HEK293 (cell line): ENCODE measurements around the gene BTBD16.

Experiments used
- CTCF ChIA-PET: fragments of 350-600 bp; formaldehyde crosslinking; extraction: SDS; loops from one replicate; lab custom pipeline; 2021; ENCODE audit warnings: antibody characterized with exemption; lab: Yijun Ruan, JAX
- POLR2A ChIA-PET: fragments of 300-600 bp; formaldehyde crosslinking; extraction: SDS; loops from one replicate; lab custom pipeline; 2020; ENCODE audit warnings: antibody characterized with exemption, inconsistent platforms; lab: Yijun Ruan, JAX
- H3K27ac ChIP-seq: fragments of 200-500 bp; sonication (Bioruptor generic); 2 replicates; pipeline ENCODE4 v1.5.1; 2014; ENCODE audit warnings: low read depth, low read length, control low read depth, inconsistent platforms; ENCODE audit errors: extremely low read depth
- H3K36me3 ChIP-seq, 2 experiments: fragments of 200-500 bp in 1 of 2; sonication (Bioruptor generic) in 1 of 2; 1 replicate in 1 of 2; 2 replicates in 1 of 2; pipeline ENCODE4 v1.5.1; 2014 to 2017; ENCODE audit warnings: inconsistent platforms in 2 of 2, low read length in 2 of 2; ENCODE audit not compliant: control insufficient read depth in 2 of 2, insufficient read depth in 1 of 2
- H3K4me1 ChIP-seq: fragments of 200-500 bp; sonication (Bioruptor generic); 2 replicates; pipeline ENCODE4 v1.5.1; 2014; ENCODE audit warnings: mild to moderate bottlenecking, low read length, inconsistent platforms; ENCODE audit not compliant: control insufficient read depth, insufficient read depth
- H3K4me3 ChIP-seq: 2 replicates; pipeline ENCODE4 v1.5.1; 2011; ENCODE audit warnings: low read depth, mild to moderate bottlenecking, control low read depth, low read length, moderate library complexity
- H3K9me3 ChIP-seq: fragments of 200-500 bp; sonication (Bioruptor generic); 2 replicates; pipeline ENCODE4 v1.5.1; 2014; ENCODE audit warnings: low read depth, low read length, inconsistent platforms; ENCODE audit not compliant: control insufficient read depth, insufficient read depth
- GFI1B ChIP-seq: fragments of 450-650 bp; formaldehyde crosslinking; IDR thresholded peaks from 2 replicates; pipeline ENCODE4 v1.5.1; 2016; ENCODE audit warnings: missing biosample characterization, missing genetic modification characterization
- MYNN ChIP-seq: fragments of 450-650 bp; formaldehyde crosslinking; IDR thresholded peaks from 2 replicates; pipeline ENCODE4 v1.5.1; 2016; ENCODE audit warnings: missing biosample characterization, missing genetic modification characterization, borderline replicate concordance
- PRDM6 ChIP-seq: fragments of 450-650 bp; formaldehyde crosslinking; IDR thresholded peaks from 2 replicates; pipeline ENCODE4 v1.5.1; 2017; ENCODE audit warnings: missing biosample characterization, missing genetic modification characterization
- ZBTB44 ChIP-seq: fragments of 450-650 bp; IDR thresholded peaks from 2 replicates; pipeline ENCODE4 v1.5.1; 2018; ENCODE audit warnings: missing biosample characterization, mild to moderate bottlenecking, missing genetic modification characterization
- ZNF112 ChIP-seq: fragments of 450-650 bp; formaldehyde crosslinking; IDR thresholded peaks from 2 replicates; pipeline ENCODE4 v1.5.0; 2017; ENCODE audit warnings: missing biosample characterization, missing genetic modification characterization
- ZNF184 ChIP-seq: fragments of 450-650 bp; IDR thresholded peaks from 2 replicates; pipeline ENCODE4 v1.5.1; 2018; ENCODE audit warnings: missing biosample characterization, mild to moderate bottlenecking, missing genetic modification characterization
- ZNF239 ChIP-seq: fragments of 450-650 bp; formaldehyde crosslinking; IDR thresholded peaks from 2 replicates; pipeline ENCODE4 v1.5.1; 2016; ENCODE audit warnings: missing biosample characterization, missing genetic modification characterization
- ZNF585B ChIP-seq: fragments of 450-650 bp; formaldehyde crosslinking; IDR thresholded peaks from 2 replicates; pipeline ENCODE4 v1.5.1; 2016; ENCODE audit warnings: missing biosample characterization, missing genetic modification characterization
- ZNF654 ChIP-seq: fragments of 450-650 bp; formaldehyde crosslinking; IDR thresholded peaks from 2 replicates; pipeline ENCODE4 v1.5.1; 2016; ENCODE audit warnings: low read depth, missing biosample characterization, missing genetic modification characterization
- ZNF664 ChIP-seq: fragments of 450-650 bp; formaldehyde crosslinking; IDR thresholded peaks from 2 replicates; pipeline ENCODE4 v1.5.1; 2016; ENCODE audit warnings: missing biosample characterization, missing genetic modification characterization
- ZNF670 ChIP-seq: fragments of 450-650 bp; formaldehyde crosslinking; IDR thresholded peaks from 2 replicates; pipeline ENCODE4 v1.5.1; 2016; ENCODE audit warnings: missing biosample characterization, missing genetic modification characterization, low read depth
- ZNF692 ChIP-seq: fragments of 450-650 bp; formaldehyde crosslinking; IDR thresholded peaks from 2 replicates; pipeline ENCODE4 v1.5.1; 2016; ENCODE audit warnings: missing biosample characterization, missing genetic modification characterization
- ZSCAN30 ChIP-seq: fragments of 450-650 bp; IDR thresholded peaks from 2 replicates; pipeline ENCODE4 v1.5.1; 2018; ENCODE audit warnings: missing biosample characterization, mild to moderate bottlenecking, missing genetic modification characterization, moderate library complexity
- TF ChIP-seq, protein P1 (sequence below): fragments of 450-650 bp; formaldehyde crosslinking; IDR thresholded peaks from 2 replicates; pipeline ENCODE4 v1.5.1; 2016; ENCODE audit warnings: missing biosample characterization, missing genetic modification characterization

Gene BTBD16

GRCh38 chr10:122342293-122343134 is 71.4 kb downstream of the BTBD16 start:
- H3K9me3 ChIP-seq, result no peaks in the 10 kb centered on the region
- CTCF ChIA-PET, result interaction anchor here (0.6 to 5.1 kb wide), 24 partner anchors 9 to 348 kb away, joined by 3 to 60 read pairs (median 4); no protein-coding TSS in a partner anchor
- TF ChIP-seq ZNF670 (tag by site-specific recombination) (no peak), PRDM6 (tag by site-specific recombination) (0 out of 2 replicates have a peak, but pooled peaks have one; percentile 12), ZNF184 (no peak), ZNF664 (tag by site-specific recombination) (no peak), ZNF112 (tag by site-specific recombination) (no peak), GFI1B (tag by site-specific recombination) (no peak), ZNF654 (tag by site-specific recombination) (peak; percentile 66)
- TF ChIP-seq, protein P1, sequence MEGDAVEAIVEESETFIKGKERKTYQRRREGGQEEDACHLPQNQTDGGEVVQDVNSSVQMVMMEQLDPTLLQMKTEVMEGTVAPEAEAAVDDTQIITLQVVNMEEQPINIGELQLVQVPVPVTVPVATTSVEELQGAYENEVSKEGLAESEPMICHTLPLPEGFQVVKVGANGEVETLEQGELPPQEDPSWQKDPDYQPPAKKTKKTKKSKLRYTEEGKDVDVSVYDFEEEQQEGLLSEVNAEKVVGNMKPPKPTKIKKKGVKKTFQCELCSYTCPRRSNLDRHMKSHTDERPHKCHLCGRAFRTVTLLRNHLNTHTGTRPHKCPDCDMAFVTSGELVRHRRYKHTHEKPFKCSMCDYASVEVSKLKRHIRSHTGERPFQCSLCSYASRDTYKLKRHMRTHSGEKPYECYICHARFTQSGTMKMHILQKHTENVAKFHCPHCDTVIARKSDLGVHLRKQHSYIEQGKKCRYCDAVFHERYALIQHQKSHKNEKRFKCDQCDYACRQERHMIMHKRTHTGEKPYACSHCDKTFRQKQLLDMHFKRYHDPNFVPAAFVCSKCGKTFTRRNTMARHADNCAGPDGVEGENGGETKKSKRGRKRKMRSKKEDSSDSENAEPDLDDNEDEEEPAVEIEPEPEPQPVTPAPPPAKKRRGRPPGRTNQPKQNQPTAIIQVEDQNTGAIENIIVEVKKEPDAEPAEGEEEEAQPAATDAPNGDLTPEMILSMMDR, result peak; percentile 47; the same call in 1 of the 2 replicates
- TF ChIP-seq, all 188 proteins: peak for 3
- Histone ChIP-seq H3K4me1 (no peaks in the 10 kb centered on the region), H3K4me3 (no peak overlapping the region), H3K27ac (no peak overlapping the region), H3K36me3 (no peaks in the 10 kb centered on the region)
- POLR2A ChIA-PET, result no interaction called here

DNA sequence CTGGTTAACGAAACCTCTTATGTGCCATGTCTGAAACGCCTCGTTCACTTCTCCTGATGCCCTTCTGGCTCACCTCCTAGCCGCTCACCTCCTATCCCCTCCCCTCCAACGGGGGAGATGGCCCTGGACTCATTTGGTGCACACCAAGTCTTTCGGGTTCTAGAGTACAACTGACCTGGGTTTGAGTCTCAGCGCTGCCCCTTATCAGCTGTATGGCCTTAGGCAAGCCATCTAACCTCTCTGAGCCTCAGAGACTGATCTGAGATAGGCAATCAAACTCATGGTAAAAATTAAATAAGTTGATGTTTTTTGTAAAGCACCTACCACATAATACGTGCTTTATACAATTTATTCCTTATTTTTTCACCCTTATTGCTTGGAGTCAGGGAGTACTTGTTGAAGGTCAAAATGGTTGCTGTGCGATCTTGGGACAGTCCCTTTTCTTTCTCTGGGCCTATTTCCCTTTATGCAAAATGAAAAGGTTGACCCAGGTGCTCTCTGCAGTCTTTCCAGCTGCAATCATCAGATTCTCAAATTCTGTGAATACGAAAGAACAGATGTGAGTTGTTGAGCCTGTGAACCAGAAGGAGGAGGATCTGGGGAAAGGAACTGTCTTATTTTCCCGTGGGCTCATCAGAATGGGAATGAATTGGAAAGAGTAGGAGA is 72.2 kb downstream of the BTBD16 start:
- POLR2A ChIA-PET, result no interaction called here

More for the DNA sequence above, 72.2 kb downstream of the BTBD16 start:
- H3K4me1 ChIP-seq, result no peaks in the 10 kb centered on the region
- no peak for TF ChIP-seq ZNF239 (tag by site-specific recombination)
- TF ChIP-seq ZBTB44 (tag by site-specific recombination), result no peak
- TF ChIP-seq ZNF585B (tag by site-specific recombination), result no peak
- TF ChIP-seq MYNN (tag by site-specific recombination), result no peak
- no peak for TF ChIP-seq ZNF692
- TF ChIP-seq ZSCAN30 (tag by site-specific recombination), result no peak
- TF ChIP-seq, all 188 proteins: peak for 0
- Histone ChIP-seq H3K4me3 (no peak overlapping the region), H3K27ac (no peak overlapping the region), H3K36me3 (no peaks in the 10 kb centered on the region), H3K9me3 (no peaks in the 10 kb centered on the region)
- CTCF ChIA-PET, result interaction anchor here (0.6 to 5.1 kb wide), 24 partner anchors 9 to 347 kb away, joined by 3 to 60 read pairs (median 4); no protein-coding TSS in a partner anchor
